H9 (cell line): Measurements from ENCODE around the gene MAPK8. TPM values are rescaled to one million over a fixed set of nuclear protein-coding genes. Genes with fewer than 3 reads are reported as not detected.

Experiments
- DNase-seq: peaks from one replicate; pipeline ENCODE4 v3.0.0-alpha.2; 2017
- H2AFZ ChIP-seq: one replicate; pipeline ENCODE4 v1.6.1; 2013; ENCODE audit warnings: mild to moderate bottlenecking, low read length, control low read depth, moderate library complexity
- H2AK5ac ChIP-seq: 2 replicates; pipeline ENCODE4 v1.6.1; 2013; ENCODE audit warnings: low read length, control low read depth, mixed read lengths; ENCODE audit not compliant: insufficient read length
- H2BK120ac ChIP-seq: one replicate; pipeline ENCODE4 v1.6.1; 2013; ENCODE audit warnings: low read depth, mild to moderate bottlenecking, low read length, control low read depth, inconsistent platforms; ENCODE audit not compliant: poor library complexity, severe bottlenecking
- H2BK12ac ChIP-seq: 2 replicates; pipeline ENCODE4 v1.6.1; 2013; ENCODE audit warnings: low read length, control low read depth, mixed read lengths, low read depth; ENCODE audit not compliant: insufficient read length
- H2BK15ac ChIP-seq: 2 replicates; pipeline ENCODE4 v1.6.1; 2013; ENCODE audit warnings: low read depth, low read length, control low read depth
- H2BK20ac ChIP-seq: one replicate; pipeline ENCODE4 v1.6.1; 2013; ENCODE audit warnings: low read depth, mild to moderate bottlenecking, low read length, control low read depth, inconsistent platforms; ENCODE audit not compliant: poor library complexity, severe bottlenecking
- H2BK5ac ChIP-seq: 2 replicates; pipeline ENCODE4 v1.6.1; 2013; ENCODE audit warnings: low read length, control low read depth, mixed read lengths; ENCODE audit not compliant: insufficient read length
- H3K14ac ChIP-seq: 2 replicates; pipeline ENCODE4 v1.6.1; 2013; ENCODE audit warnings: low read length, control low read depth; ENCODE audit not compliant: insufficient read depth
- H3K18ac ChIP-seq: 2 replicates; pipeline ENCODE4 v1.6.1; 2013; ENCODE audit warnings: low read depth, mild to moderate bottlenecking, mixed read lengths, low read length, control low read depth; ENCODE audit not compliant: insufficient read length
- H3K23ac ChIP-seq: 2 replicates; pipeline ENCODE4 v1.6.1; 2013; ENCODE audit warnings: low read length, control low read depth, mixed read lengths, low read depth; ENCODE audit not compliant: insufficient read length
- H3K23me2 ChIP-seq: 2 replicates; pipeline ENCODE4 v1.6.1; 2013; ENCODE audit warnings: low read depth, mild to moderate bottlenecking, mixed read lengths, low read length, control low read depth; ENCODE audit not compliant: insufficient read length, poor library complexity, severe bottlenecking
- H3K27ac ChIP-seq: 2 replicates; pipeline ENCODE4 v1.5.1; 2013; ENCODE audit warnings: low read length, control low read depth, mixed read lengths, low read depth; ENCODE audit not compliant: insufficient read length
- H3K27me3 ChIP-seq: 2 replicates; pipeline ENCODE4 v1.6.1; 2013; ENCODE audit warnings: low read length, control low read depth, inconsistent platforms; ENCODE audit not compliant: insufficient read depth
- H3K4ac ChIP-seq: 2 replicates; pipeline ENCODE4 v1.6.1; 2013; ENCODE audit warnings: low read depth, mild to moderate bottlenecking, control low read depth, inconsistent platforms, low read length, moderate library complexity
- H3K4me1 ChIP-seq: 2 replicates; pipeline ENCODE4 v1.6.1; 2013; ENCODE audit warnings: low read length, control low read depth, inconsistent platforms; ENCODE audit not compliant: insufficient read depth
- H3K4me2 ChIP-seq: 2 replicates; pipeline ENCODE4 v1.6.1; 2013; ENCODE audit warnings: low read length, control low read depth, mixed read lengths; ENCODE audit not compliant: insufficient read length, insufficient read depth
- H3K56ac ChIP-seq: 2 replicates; pipeline ENCODE4 v1.6.1; 2013; ENCODE audit warnings: low read depth, mild to moderate bottlenecking, mixed read lengths, low read length, control low read depth; ENCODE audit not compliant: insufficient read length
- H3K79me1 ChIP-seq: 2 replicates; pipeline ENCODE4 v1.6.1; 2013; ENCODE audit warnings: low read depth, mild to moderate bottlenecking, moderate library complexity, low read length, control low read depth, inconsistent platforms; ENCODE audit not compliant: insufficient read depth, poor library complexity, severe bottlenecking
- H3K79me2 ChIP-seq: 2 replicates; pipeline ENCODE4 v1.6.1; 2013; ENCODE audit warnings: low read length, control low read depth, inconsistent platforms; ENCODE audit not compliant: insufficient read depth
- H3K9ac ChIP-seq: 2 replicates; pipeline ENCODE4 v1.6.1; 2013; ENCODE audit warnings: low read length, control low read depth, mixed read lengths; ENCODE audit not compliant: insufficient read length; ENCODE audit errors: extremely low read depth
- H3K9me3 ChIP-seq: one replicate; pipeline ENCODE4 v1.6.1; 2013; ENCODE audit warnings: low read depth, low read length, inconsistent platforms; ENCODE audit not compliant: control insufficient read depth
- H3T11ph ChIP-seq: one replicate; pipeline ENCODE4 v1.6.1; 2013; ENCODE audit warnings: mild to moderate bottlenecking, low read length, control low read depth, inconsistent platforms
- H4K20me1 ChIP-seq: one replicate; pipeline ENCODE4 v1.6.1; 2013; ENCODE audit not compliant: control insufficient read depth, insufficient read length, insufficient read depth
- H4K5ac ChIP-seq: 2 replicates; pipeline ENCODE4 v1.6.1; 2013; ENCODE audit warnings: low read depth, mild to moderate bottlenecking, mixed read lengths, low read length, control low read depth; ENCODE audit not compliant: insufficient read length
- H4K8ac ChIP-seq: replicated peaks from 2 replicates; pipeline ENCODE4 v1.6.1; 2013; ENCODE audit warnings: low read length, control low read depth, mixed read lengths, low read depth; ENCODE audit not compliant: insufficient read length
- H4K91ac ChIP-seq: 2 replicates; pipeline ENCODE4 v1.6.1; 2013; ENCODE audit warnings: low read depth, mild to moderate bottlenecking, moderate library complexity, mixed read lengths, low read length, control low read depth; ENCODE audit not compliant: insufficient read length
- H3K27ac Mint-ChIP-seq, 3 experiments: 2 replicates in 2 of 3; 3 replicates in 1 of 3; pipeline ENCODE4 v1.8.0; 2020 to 2021; ENCODE audit warnings: mixed read lengths in 3 of 3, mild to moderate bottlenecking in 1 of 3, moderate library complexity in 1 of 3
- H3K27me3 Mint-ChIP-seq: 2 replicates; pipeline ENCODE4 v1.8.0; 2021; ENCODE audit warnings: low read depth, mild to moderate bottlenecking, moderate library complexity, mixed read lengths
- H3K36me3 Mint-ChIP-seq, 3 experiments: 2 replicates in 2 of 3; 3 replicates in 1 of 3; pipeline ENCODE4 v1.8.0; 2020 to 2021; ENCODE audit warnings: low read depth in 3 of 3, mixed read lengths in 3 of 3; ENCODE audit not compliant: insufficient read depth in 1 of 3
- H3K4me1 Mint-ChIP-seq, 2 experiments: 2 replicates each; pipeline ENCODE4 v1.8.0; 2020; ENCODE audit warnings: mixed read lengths in 2 of 2
- H3K4me3 Mint-ChIP-seq, 2 experiments: 2 replicates in 1 of 2; 3 replicates in 1 of 2; pipeline ENCODE4 v1.8.0; 2020 to 2021; ENCODE audit warnings: mild to moderate bottlenecking in 2 of 2, mixed read lengths in 2 of 2, moderate library complexity in 1 of 2
- H3K9me3 Mint-ChIP-seq, 2 experiments: 2 replicates in 1 of 2; 3 replicates in 1 of 2; pipeline ENCODE4 v1.8.0; 2020; ENCODE audit warnings: mild to moderate bottlenecking in 2 of 2, mixed read lengths in 2 of 2, moderate library complexity in 1 of 2
- CTCF ChIP-seq: fragments of 200-600 bp; sonication (generic); conservative IDR thresholded peaks from 3 replicates; pipeline ENCODE4 v1.8.0; 2021; ENCODE audit warnings: antibody characterized with exemption, mild to moderate bottlenecking
- WGBS: extraction: QIAGEN DNeasy Blood & Tissue Kit; methylation state at CpG from one replicate; pipeline ENCODE4 v1.1.7; 2013; ENCODE audit warnings: missing lambda C conversion rate, low lambda C conversion rate, mixed read lengths; ENCODE audit not compliant: insufficient read length; ENCODE audit errors: extremely low coverage; 5-methylcytosine and 5-hydroxymethylcytosine counted together
- total RNA-seq: library from RNA; stranded (reverse); gene quantifications from 2 replicates; pipeline ENCODE4 v1.2.1, GENCODE V29; 2021

The MAPK8 gene
- total RNA-seq, 1 experiment from 2014 or later = 52.0 TPM

- Histone ChIP-seq H2AFZ (no peak overlapping the region), H3K56ac (no peak overlapping the region), H3K27ac (no peak overlapping the region), H3K4ac (no peak overlapping the region), H3K14ac (no peak overlapping the region), H2BK120ac (no peak overlapping the region), H3K27me3 (no peaks in the 10 kb centered on the region), H3T11ph (no peak overlapping the region), H4K5ac (no peak overlapping the region), H3K23ac (no peak overlapping the region), H3K9ac (no peak overlapping the region), H2BK12ac (no peak overlapping the region), H2BK20ac (no peak overlapping the region), H3K79me1 (no peaks in the 10 kb centered on the region), H4K20me1 (no peaks in the 10 kb centered on the region), H4K91ac (no peak overlapping the region), H2AK5ac (no peak overlapping the region), H3K4me1 (no peaks in the 10 kb centered on the region), H2BK5ac (no peak overlapping the region), H3K23me2 (no peaks in the 10 kb centered on the region), H2BK15ac (no peak overlapping the region), H3K79me2 (no peaks in the 10 kb centered on the region), H3K4me2 (no peak overlapping the region), H3K18ac (no peak overlapping the region), H4K8ac (no peak overlapping the region), H3K9me3 (no peaks in the 10 kb centered on the region)
- Mint-ChIP-seq H3K4me1 (peaks cover 8% of the 10 kb centered on the region in 2 experiments), H3K27me3 (no peaks in the 10 kb centered on the region), H3K9me3 (no peaks in the 10 kb centered on the region), H3K4me3 (no peak overlapping the region), H3K36me3 (peaks cover 0 to 4% (median 0%) of the 10 kb centered on the region in 3 experiments; a peak in 2 of 7 replicates), H3K27ac (no peak overlapping the region)
- TF ChIP-seq CTCF = no peak
- WGBS = no CpG with 5 or more reads among the region's 2 CpGs
- no peak for DNase-seq
Observed at GRCh38 chr10:48439031-48439430, 132.6 kb downstream of the MAPK8 start.
